NB4 (cell line): ENCODE data around the gene DNAJC30.

Source experiments
- MAX ChIP-seq: IDR thresholded peaks from 2 replicates; pipeline ENCODE4 v1.6.1; 2011; ENCODE audit warnings: low read depth, low read length
- MYC ChIP-seq: IDR thresholded peaks from 2 replicates; pipeline ENCODE4 v1.6.1; 2011; ENCODE audit warnings: low read depth, low read length
- POLR2A ChIP-seq: IDR thresholded peaks from 2 replicates; pipeline ENCODE4 v1.6.1; 2011; ENCODE audit warnings: mild to moderate bottlenecking; ENCODE audit not compliant: insufficient read length; ENCODE audit errors: extremely low read depth
- TF ChIP-seq, protein P1 (sequence below): IDR thresholded peaks from one replicate; pipeline ENCODE4 v1.5.1; 2012; ENCODE audit warnings: low read depth, low read length

DNA sequence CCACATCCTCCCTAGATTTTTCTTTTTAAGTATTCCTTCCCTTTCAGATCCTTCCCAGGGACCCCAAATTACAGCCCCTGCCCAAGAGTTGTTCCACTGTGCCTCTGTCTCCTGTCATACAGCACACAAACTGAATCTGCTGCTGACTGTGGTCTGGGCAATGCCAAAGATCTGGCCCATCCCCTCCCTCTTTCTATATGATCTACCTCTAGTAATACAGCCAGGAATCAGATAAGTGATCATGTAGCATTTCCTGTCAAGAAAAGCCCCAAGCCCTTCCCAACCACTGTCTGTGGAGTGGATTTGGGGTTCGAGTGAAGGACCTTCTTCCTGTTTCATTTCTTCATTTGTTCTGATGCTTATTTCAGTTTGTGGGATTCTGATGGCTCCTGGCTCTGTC is 29.5 kb upstream of the DNAJC30 start:
- TF ChIP-seq, protein P1, sequence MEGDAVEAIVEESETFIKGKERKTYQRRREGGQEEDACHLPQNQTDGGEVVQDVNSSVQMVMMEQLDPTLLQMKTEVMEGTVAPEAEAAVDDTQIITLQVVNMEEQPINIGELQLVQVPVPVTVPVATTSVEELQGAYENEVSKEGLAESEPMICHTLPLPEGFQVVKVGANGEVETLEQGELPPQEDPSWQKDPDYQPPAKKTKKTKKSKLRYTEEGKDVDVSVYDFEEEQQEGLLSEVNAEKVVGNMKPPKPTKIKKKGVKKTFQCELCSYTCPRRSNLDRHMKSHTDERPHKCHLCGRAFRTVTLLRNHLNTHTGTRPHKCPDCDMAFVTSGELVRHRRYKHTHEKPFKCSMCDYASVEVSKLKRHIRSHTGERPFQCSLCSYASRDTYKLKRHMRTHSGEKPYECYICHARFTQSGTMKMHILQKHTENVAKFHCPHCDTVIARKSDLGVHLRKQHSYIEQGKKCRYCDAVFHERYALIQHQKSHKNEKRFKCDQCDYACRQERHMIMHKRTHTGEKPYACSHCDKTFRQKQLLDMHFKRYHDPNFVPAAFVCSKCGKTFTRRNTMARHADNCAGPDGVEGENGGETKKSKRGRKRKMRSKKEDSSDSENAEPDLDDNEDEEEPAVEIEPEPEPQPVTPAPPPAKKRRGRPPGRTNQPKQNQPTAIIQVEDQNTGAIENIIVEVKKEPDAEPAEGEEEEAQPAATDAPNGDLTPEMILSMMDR: no peak
- no peak for TF ChIP-seq POLR2A
- TF ChIP-seq MAX: no peak
- no peak for TF ChIP-seq MYC
